ENCODE data around the gene DST.

DST gene

GRCh38 chr6:56642366-56643261, at the start of gene DST:
Gene DST (minus strand): TSS chr6:56642889.
- H3K79me2 ChIP-seq (ENCODE audit: control insufficient read depth, insufficient read depth, low read length, unreplicated experiment): peaks cover 9% of the 10 kb centered on the region
- H3K27ac ChIP-seq (ENCODE audit: low read depth, low read length): peak within 1 kb of the TSS; percentile 80
- H3K36me3 ChIP-seq (ENCODE audit: insufficient read depth, low read length): peaks cover 58% of the 10 kb centered on the region
- no peak within 1 kb of the TSS for H2AFZ ChIP-seq (ENCODE audit: low read length, unreplicated experiment)
- no peaks in the 10 kb centered on the region for H3K27me3 ChIP-seq (ENCODE audit: insufficient read depth, low read length)
- H3K4me3 ChIP-seq (ENCODE audit: low read depth, low read length): no peak within 1 kb of the TSS; the same call in 1 of the 2 replicates
- H3K4me1 ChIP-seq (ENCODE audit: control insufficient read depth, insufficient read depth, low read length, unreplicated experiment): peaks cover 28% of the 10 kb centered on the region

- Histone ChIP-seq H2AFZ (ENCODE audit: low read length, unreplicated experiment) (no peak overlapping the region), H3K79me2 (ENCODE audit: control insufficient read depth, insufficient read depth, low read length, unreplicated experiment) (peaks cover 49% of the 10 kb centered on the region), H3K27ac (ENCODE audit: low read depth, low read length) (peak overlapping the region; percentile 95), H3K4me3 (ENCODE audit: low read depth, low read length) (peak overlapping the region; percentile 71), H3K36me3 (ENCODE audit: insufficient read depth, low read length) (peaks cover 10% of the 10 kb centered on the region; the same call in 1 of the 2 replicates), H3K27me3 (ENCODE audit: insufficient read depth, low read length) (no peaks in the 10 kb centered on the region), H3K4me1 (ENCODE audit: control insufficient read depth, insufficient read depth, low read length, unreplicated experiment) (peaks cover 87% of the 10 kb centered on the region)
Measured at GRCh38 chr6:56691814-56692213, 49.1 kb upstream of the DST start.

DNA sequence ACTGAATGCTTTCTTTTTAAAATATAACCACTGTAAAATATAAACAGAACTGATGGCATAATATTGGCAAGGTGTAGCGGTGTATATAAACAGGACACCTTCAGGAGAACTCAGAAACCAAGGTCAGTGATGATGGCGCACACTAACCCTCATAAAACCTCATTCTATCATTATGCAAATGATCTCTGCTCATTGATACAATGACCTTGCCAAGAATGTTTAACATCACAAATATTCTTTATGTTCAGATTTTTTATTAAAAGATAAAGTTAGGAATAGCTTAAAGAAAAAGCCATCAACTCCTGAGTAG, 48.6 kb upstream of the DST start:
- peaks cover 87% of the 10 kb centered on the region for H3K4me1 ChIP-seq (ENCODE audit: control insufficient read depth, insufficient read depth, low read length, unreplicated experiment)
- no peak overlapping the region for H2AFZ ChIP-seq (ENCODE audit: low read length, unreplicated experiment)
- peaks cover 55% of the 10 kb centered on the region for H3K79me2 ChIP-seq (ENCODE audit: control insufficient read depth, insufficient read depth, low read length, unreplicated experiment)
- H3K27ac ChIP-seq (ENCODE audit: low read depth, low read length): peak overlapping the region; percentile 95
- H3K27me3 ChIP-seq (ENCODE audit: insufficient read depth, low read length): no peaks in the 10 kb centered on the region
- peak overlapping the region; percentile 71 for H3K4me3 ChIP-seq (ENCODE audit: low read depth, low read length)
- peaks cover 11% of the 10 kb centered on the region; the same call in 1 of the 2 replicates for H3K36me3 ChIP-seq (ENCODE audit: insufficient read depth, low read length)

DNA sequence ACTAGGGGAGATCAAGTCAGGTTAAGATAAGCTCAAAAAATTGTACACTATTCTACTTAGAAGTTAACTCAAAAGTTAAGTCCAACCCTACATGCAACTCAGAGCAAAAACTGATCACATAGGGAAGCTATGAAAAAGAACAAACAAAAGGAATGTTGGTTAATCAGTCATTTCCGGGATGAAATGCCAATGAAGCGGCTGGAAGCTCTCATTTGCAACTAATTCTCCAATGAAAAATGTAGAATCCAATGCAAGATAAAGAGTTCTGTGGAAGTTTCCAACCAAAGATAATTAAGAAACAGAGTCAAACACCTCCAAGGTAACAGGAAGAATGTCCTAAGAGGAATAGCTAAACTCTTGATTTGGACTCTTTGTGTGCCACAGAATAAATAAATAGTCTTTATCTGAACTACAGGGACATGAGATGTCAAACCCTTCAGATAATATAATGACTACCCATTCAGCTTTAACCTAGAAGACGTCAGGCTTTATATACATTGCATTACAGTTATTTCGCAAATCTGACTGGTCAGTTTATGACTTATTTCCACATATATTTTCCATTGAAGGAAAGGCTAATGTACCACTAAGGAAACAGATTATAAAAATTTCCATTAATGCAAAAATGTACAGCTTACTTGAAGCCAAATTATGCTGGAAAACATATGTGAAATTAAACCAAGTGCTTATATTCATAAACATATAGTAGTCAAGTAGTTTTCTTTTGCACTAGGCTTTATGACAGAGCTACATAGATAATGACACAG, 48.0 kb upstream of the DST start:
- no peak overlapping the region for H2AFZ ChIP-seq (ENCODE audit: low read length, unreplicated experiment)
- H3K27ac ChIP-seq (ENCODE audit: low read depth, low read length): peak overlapping the region; percentile 95
- peaks cover 60% of the 10 kb centered on the region for H3K79me2 ChIP-seq (ENCODE audit: control insufficient read depth, insufficient read depth, low read length, unreplicated experiment)
- peaks cover 16% of the 10 kb centered on the region; the same call in 1 of the 2 replicates for H3K36me3 ChIP-seq (ENCODE audit: insufficient read depth, low read length)
- peaks cover 87% of the 10 kb centered on the region for H3K4me1 ChIP-seq (ENCODE audit: control insufficient read depth, insufficient read depth, low read length, unreplicated experiment)
- peak overlapping the region; percentile 71 for H3K4me3 ChIP-seq (ENCODE audit: low read depth, low read length)
- H3K27me3 ChIP-seq (ENCODE audit: insufficient read depth, low read length): no peaks in the 10 kb centered on the region

- no peaks in the 10 kb centered on the region for H3K27me3 ChIP-seq (ENCODE audit: insufficient read depth, low read length)
- peaks cover 16% of the 10 kb centered on the region; the same call in 1 of the 2 replicates for H3K36me3 ChIP-seq (ENCODE audit: insufficient read depth, low read length)
- peaks cover 70% of the 10 kb centered on the region for H3K79me2 ChIP-seq (ENCODE audit: control insufficient read depth, insufficient read depth, low read length, unreplicated experiment)
- H2AFZ ChIP-seq (ENCODE audit: low read length, unreplicated experiment): no peak overlapping the region
- H3K4me3 ChIP-seq (ENCODE audit: low read depth, low read length): peak overlapping the region; percentile 71
- H3K27ac ChIP-seq (ENCODE audit: low read depth, low read length): peak overlapping the region; percentile 95
- peaks cover 86% of the 10 kb centered on the region for H3K4me1 ChIP-seq (ENCODE audit: control insufficient read depth, insufficient read depth, low read length, unreplicated experiment)
Measured at GRCh38 chr6:56689663-56690062, 47.0 kb upstream of the DST start.

GRCh38 chr6:56689114-56689513, 46.4 kb upstream of the DST start:
- Histone ChIP-seq H3K4me1 (ENCODE audit: control insufficient read depth, insufficient read depth, low read length, unreplicated experiment) (peaks cover 86% of the 10 kb centered on the region), H3K79me2 (ENCODE audit: control insufficient read depth, insufficient read depth, low read length, unreplicated experiment) (peaks cover 74% of the 10 kb centered on the region), H3K27ac (ENCODE audit: low read depth, low read length) (peak overlapping the region; percentile 95; the same call in 1 of the 2 replicates), H3K4me3 (ENCODE audit: low read depth, low read length) (peak overlapping the region; percentile 71), H3K36me3 (ENCODE audit: insufficient read depth, low read length) (peaks cover 16% of the 10 kb centered on the region; the same call in 1 of the 2 replicates), H3K27me3 (ENCODE audit: insufficient read depth, low read length) (no peaks in the 10 kb centered on the region), H2AFZ (ENCODE audit: low read length, unreplicated experiment) (no peak overlapping the region)

- H2AFZ ChIP-seq (ENCODE audit: low read length, unreplicated experiment): no peak overlapping the region
- H3K27me3 ChIP-seq (ENCODE audit: insufficient read depth, low read length): no peaks in the 10 kb centered on the region
- peaks cover 90% of the 10 kb centered on the region for H3K4me1 ChIP-seq (ENCODE audit: control insufficient read depth, insufficient read depth, low read length, unreplicated experiment)
- H3K36me3 ChIP-seq (ENCODE audit: insufficient read depth, low read length): peaks cover 16% of the 10 kb centered on the region; the same call in 1 of the 2 replicates
- H3K79me2 ChIP-seq (ENCODE audit: control insufficient read depth, insufficient read depth, low read length, unreplicated experiment): peaks cover 78% of the 10 kb centered on the region
- peak overlapping the region; percentile 95 for H3K27ac ChIP-seq (ENCODE audit: low read depth, low read length)
- peak overlapping the region; percentile 71 for H3K4me3 ChIP-seq (ENCODE audit: low read depth, low read length)
Measured at GRCh38 chr6:56688521-56688920, 45.8 kb upstream of the DST start.

GRCh38 chr6:56687551-56687950, 44.9 kb upstream of the DST start:
- Histone ChIP-seq H3K27ac (ENCODE audit: low read depth, low read length) (no peak overlapping the region), H2AFZ (ENCODE audit: low read length, unreplicated experiment) (no peak overlapping the region), H3K36me3 (ENCODE audit: insufficient read depth, low read length) (peaks cover 25% of the 10 kb centered on the region; the same call in 1 of the 2 replicates), H3K79me2 (ENCODE audit: control insufficient read depth, insufficient read depth, low read length, unreplicated experiment) (peaks cover 88% of the 10 kb centered on the region), H3K4me3 (ENCODE audit: low read depth, low read length) (no peak overlapping the region), H3K27me3 (ENCODE audit: insufficient read depth, low read length) (no peaks in the 10 kb centered on the region), H3K4me1 (ENCODE audit: control insufficient read depth, insufficient read depth, low read length, unreplicated experiment) (peaks cover 90% of the 10 kb centered on the region)

- H3K36me3 ChIP-seq (ENCODE audit: insufficient read depth, low read length): peaks cover 28% of the 10 kb centered on the region; the same call in 1 of the 2 replicates
- H3K4me1 ChIP-seq (ENCODE audit: control insufficient read depth, insufficient read depth, low read length, unreplicated experiment): peaks cover 81% of the 10 kb centered on the region
- H2AFZ ChIP-seq (ENCODE audit: low read length, unreplicated experiment): no peak overlapping the region
- no peaks in the 10 kb centered on the region for H3K27me3 ChIP-seq (ENCODE audit: insufficient read depth, low read length)
- peaks cover 93% of the 10 kb centered on the region for H3K79me2 ChIP-seq (ENCODE audit: control insufficient read depth, insufficient read depth, low read length, unreplicated experiment)
- no peak overlapping the region for H3K27ac ChIP-seq (ENCODE audit: low read depth, low read length)
- H3K4me3 ChIP-seq (ENCODE audit: low read depth, low read length): no peak overlapping the region
Measured at GRCh38 chr6:56686429-56686828, 43.7 kb upstream of the DST start.

GRCh38 chr6:56685994-56686393, 43.3 kb upstream of the DST start:
- H3K36me3 ChIP-seq (ENCODE audit: insufficient read depth, low read length): peaks cover 28% of the 10 kb centered on the region; the same call in 1 of the 2 replicates
- peaks cover 76% of the 10 kb centered on the region for H3K4me1 ChIP-seq (ENCODE audit: control insufficient read depth, insufficient read depth, low read length, unreplicated experiment)
- peaks cover 93% of the 10 kb centered on the region for H3K79me2 ChIP-seq (ENCODE audit: control insufficient read depth, insufficient read depth, low read length, unreplicated experiment)
- no peaks in the 10 kb centered on the region for H3K27me3 ChIP-seq (ENCODE audit: insufficient read depth, low read length)
- H3K4me3 ChIP-seq (ENCODE audit: low read depth, low read length): no peak overlapping the region
- H3K27ac ChIP-seq (ENCODE audit: low read depth, low read length): no peak overlapping the region
- H2AFZ ChIP-seq (ENCODE audit: low read length, unreplicated experiment): no peak overlapping the region

Measured in ACC112 (cell line).